Measurements from ENCODE around the gene BNIP3. TPM values are rescaled to one million over a fixed set of nuclear protein-coding genes. Genes with fewer than 3 reads are reported as not detected.

BNIP3 gene
- total and polyA plus RNA-seq, 2 of the 13 experiments (the other 11 are each of a cell fraction or from before 2014, with no cell fraction given): 73.7 to 223 TPM

- peak; percentile 13 for TF ChIP-seq ZNF407 (CRISPR knock-in tag; IDR thresholded peaks at IDR 0.05; ENCODE audit: not compliant biosample characterization)
- TF ChIP-seq POLR2AphosphoS5 (IDR thresholded peaks at IDR 0.05; ENCODE audit: low read depth, low read length): peak; percentile 27; the same call in 1 of the 2 replicates
- TF ChIP-seq ZNF777 (CRISPR knock-in tag; IDR thresholded peaks at IDR 0.05): peak; percentile 77; the same call in 1 of the 2 replicates
- peak; percentile 4; the same call in 1 of the 2 replicates for TF ChIP-seq MYC (CRISPR knock-in tag; IDR thresholded peaks at IDR 0.05; ENCODE audit: borderline replicate concordance)
- peak; percentile 3 for TF ChIP-seq ZNF18 (CRISPR knock-in tag; IDR thresholded peaks at IDR 0.05; ENCODE audit: insufficient replicate concordance)
- TF ChIP-seq KAT7 (CRISPR knock-in tag; IDR thresholded peaks at IDR 0.05; ENCODE audit: borderline replicate concordance): peak; percentile 10; the same call in 1 of the 2 replicates
- TF ChIP-seq RNF2 (conservative IDR thresholded peaks at IDR 0.05; ENCODE audit: low read depth): no peak
- TF ChIP-seq ZBTB38 (CRISPR knock-in tag; IDR thresholded peaks at IDR 0.05): 0 out of 2 replicates have a peak, but pooled peaks have one; percentile 1
- TF ChIP-seq AKAP8 (CRISPR knock-in tag; IDR thresholded peaks at IDR 0.05): 0 out of 2 replicates have a peak, but pooled peaks have one; percentile 37
- peak; percentile 18; the same call in 1 of the 2 replicates for TF ChIP-seq ARNT2 (CRISPR knock-in tag; IDR thresholded peaks at IDR 0.05; ENCODE audit: low read depth)
- TF ChIP-seq ELF3 (CRISPR knock-in tag; IDR thresholded peaks at IDR 0.05): peak; percentile 2; the same call in 1 of the 2 replicates
- no peak for TF ChIP-seq RFXANK (CRISPR knock-in tag; IDR thresholded peaks at IDR 0.05)
- 0 out of 4 replicates have a peak, but pooled peaks of 1 of the 2 experiments have one; percentile 59 for TF ChIP-seq POLR2A (IDR thresholded peaks at IDR 0.05; ENCODE audit: insufficient read depth in 1 of 2, low read depth in 2 of 2, low read length in 2 of 2)
- 0 out of 2 replicates have a peak, but pooled peaks have one; percentile 5 for TF ChIP-seq MAX (IDR thresholded peaks at IDR 0.05)
- no peak for TF ChIP-seq MIER3 (CRISPR knock-in tag; IDR thresholded peaks at IDR 0.05; ENCODE audit: borderline replicate concordance)
- no peak for TF ChIP-seq ONECUT2 (CRISPR knock-in tag; IDR thresholded peaks at IDR 0.05)
- peak; percentile 74 for TF ChIP-seq RBFOX2 (IDR thresholded peaks at IDR 0.05; ENCODE audit: low read depth, low read length)
- no peak for TF ChIP-seq KLF16 (CRISPR knock-in tag; IDR thresholded peaks at IDR 0.05)
These were observed 548 bp upstream of the BNIP3 start (continued) for GRCh38 chr10:131982185-131982756.

Data from HepG2 (cell line).